Spleen (tissue), 7 donors: ENCODE data around the gene EYS.

Experiments
- POLR2A ChIP-seq, 3 donors: fragments of 450-650 bp; IDR thresholded peaks; one replicate each; pipeline ENCODE4 v1.5.1; 2017; ENCODE audit warnings: antibody characterized with exemption in 3 of 3, mild to moderate bottlenecking in 1 of 3
- TF ChIP-seq, protein P1 (sequence below), 11 experiments: fragments of 200-600 bp in 7 of 11; fragments of 450-650 bp in 4 of 11; sonication (generic) in 4 of 11; IDR thresholded peaks in 8 of 11; conservative IDR thresholded peaks in 3 of 11; 1 replicate in 7 of 11; 2 replicates in 4 of 11; pipeline versions ENCODE4 v1.4.0 to v1.8.0; 2016 to 2021; ENCODE audit warnings: antibody characterized with exemption in 11 of 11, inconsistent platforms in 4 of 11, mild to moderate bottlenecking in 1 of 11
- donor health status: DM: no; HTN: no; CAD: no; lungs with moderate emphysema.
- donor health status: DM: no; HTN: no; CAD: no.
- donor health status: DM: no; HTN: no; CAD: no.

DNA sequence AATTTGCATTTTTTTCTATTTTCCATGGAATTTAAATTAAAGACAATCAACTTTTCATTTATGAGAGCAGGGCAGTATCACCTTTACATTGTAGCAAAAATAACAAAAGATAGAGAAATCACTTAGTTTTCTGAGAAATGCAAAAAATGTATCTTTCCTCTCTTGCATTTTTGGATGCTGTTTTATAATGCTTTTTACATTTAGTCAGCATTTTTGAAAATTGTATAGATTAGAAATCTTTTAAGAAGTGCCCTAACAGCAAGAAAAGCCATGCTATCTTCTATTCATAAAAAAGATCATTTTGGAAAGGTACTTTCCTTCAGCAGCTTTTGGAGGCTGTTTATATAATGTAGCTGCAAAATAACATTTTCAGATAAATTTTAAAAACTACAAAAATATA, 421.8 kb downstream of the EYS start:
- TF ChIP-seq, protein P1, sequence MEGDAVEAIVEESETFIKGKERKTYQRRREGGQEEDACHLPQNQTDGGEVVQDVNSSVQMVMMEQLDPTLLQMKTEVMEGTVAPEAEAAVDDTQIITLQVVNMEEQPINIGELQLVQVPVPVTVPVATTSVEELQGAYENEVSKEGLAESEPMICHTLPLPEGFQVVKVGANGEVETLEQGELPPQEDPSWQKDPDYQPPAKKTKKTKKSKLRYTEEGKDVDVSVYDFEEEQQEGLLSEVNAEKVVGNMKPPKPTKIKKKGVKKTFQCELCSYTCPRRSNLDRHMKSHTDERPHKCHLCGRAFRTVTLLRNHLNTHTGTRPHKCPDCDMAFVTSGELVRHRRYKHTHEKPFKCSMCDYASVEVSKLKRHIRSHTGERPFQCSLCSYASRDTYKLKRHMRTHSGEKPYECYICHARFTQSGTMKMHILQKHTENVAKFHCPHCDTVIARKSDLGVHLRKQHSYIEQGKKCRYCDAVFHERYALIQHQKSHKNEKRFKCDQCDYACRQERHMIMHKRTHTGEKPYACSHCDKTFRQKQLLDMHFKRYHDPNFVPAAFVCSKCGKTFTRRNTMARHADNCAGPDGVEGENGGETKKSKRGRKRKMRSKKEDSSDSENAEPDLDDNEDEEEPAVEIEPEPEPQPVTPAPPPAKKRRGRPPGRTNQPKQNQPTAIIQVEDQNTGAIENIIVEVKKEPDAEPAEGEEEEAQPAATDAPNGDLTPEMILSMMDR (IDR thresholded peaks at IDR 0.05 in 8 of 11, conservative IDR thresholded peaks at IDR 0.05 in 3 of 11): no peak
- no peak for TF ChIP-seq POLR2A (IDR thresholded peaks at IDR 0.05)
